Measurements from ENCODE around the gene SLC25A10.
A peak's percentile ranks its signal among the peaks of the same experiment; 100 is the strongest.

SLC25A10 gene

GRCh38 chr17:81711814-81712467, at the start of gene SLC25A10:
SLC25A10 (plus strand) TSS chr17:81712284; CDS start chr17:81712427, 143 bp downstream.
- peak; percentile 78 for DNase-seq

DNA sequence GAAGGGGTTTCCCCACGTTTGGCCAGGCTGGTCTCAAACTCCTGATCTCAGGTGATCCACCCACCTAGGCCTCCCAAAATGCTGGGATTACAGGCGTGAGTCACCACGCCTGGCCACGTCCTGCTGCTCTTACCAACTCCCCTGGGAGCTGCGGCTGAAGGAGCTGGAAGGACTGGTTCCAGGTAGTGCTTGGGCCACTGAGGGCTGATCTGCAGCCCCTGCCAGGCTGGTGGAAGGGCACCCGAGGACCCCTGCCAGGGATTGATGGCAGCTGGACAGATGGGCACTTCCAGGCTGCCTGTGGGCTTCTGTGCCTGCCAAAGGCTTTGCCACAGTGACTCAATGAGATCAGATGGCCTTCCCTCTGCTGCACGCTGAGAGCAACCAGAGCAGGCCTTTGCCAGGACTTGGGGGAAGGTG, 48.0 kb upstream of the SLC25A10 start:
- DNase-seq, result no peak

DNA sequence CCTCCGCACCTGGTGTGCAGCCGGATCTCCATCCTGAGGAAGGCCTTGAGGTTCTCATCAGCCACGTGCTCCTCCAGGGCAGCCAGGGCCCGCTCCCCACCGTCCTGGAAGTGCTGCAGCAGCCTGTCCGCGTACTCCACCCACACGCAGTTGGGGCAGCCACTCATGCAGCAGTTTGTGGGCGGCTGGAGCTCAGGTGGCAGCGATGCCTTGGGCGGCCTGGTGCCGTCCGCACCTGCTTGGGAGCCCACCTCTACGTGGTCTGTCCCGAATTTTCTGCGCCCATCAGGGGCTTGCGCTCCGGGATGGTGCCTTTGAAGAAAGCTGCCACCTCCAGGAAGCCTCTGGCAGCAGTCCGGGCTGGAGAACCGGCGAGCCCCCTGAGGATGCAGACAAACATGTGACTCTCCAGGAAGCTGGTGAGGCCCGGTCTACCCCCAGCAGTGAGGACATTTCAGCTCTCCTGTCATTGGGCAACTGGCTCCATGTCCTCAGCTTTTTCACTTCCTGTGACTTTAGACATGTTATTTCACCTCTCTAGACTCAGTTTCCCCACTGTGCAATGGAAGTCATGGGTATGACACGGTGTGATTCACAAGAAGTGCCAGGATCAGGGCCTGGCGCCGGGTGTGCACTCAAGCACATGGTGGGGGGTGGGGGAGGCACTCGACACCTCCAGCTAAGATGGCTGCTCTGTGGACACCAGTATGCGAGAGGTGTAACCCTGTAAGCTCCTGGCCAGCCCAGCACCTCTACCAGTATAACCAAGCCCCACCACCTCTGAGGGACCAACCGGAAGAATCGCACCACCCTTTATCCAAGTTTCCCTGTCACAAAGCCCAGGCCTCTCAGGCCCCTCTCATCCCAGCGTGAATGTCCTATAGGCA, 46.6 kb upstream of the SLC25A10 start:
- DNase-seq, result no peak

- no peak for DNase-seq
These were observed 46.1 kb upstream of the SLC25A10 start for GRCh38 chr17:81666092-81666341.

DNA sequence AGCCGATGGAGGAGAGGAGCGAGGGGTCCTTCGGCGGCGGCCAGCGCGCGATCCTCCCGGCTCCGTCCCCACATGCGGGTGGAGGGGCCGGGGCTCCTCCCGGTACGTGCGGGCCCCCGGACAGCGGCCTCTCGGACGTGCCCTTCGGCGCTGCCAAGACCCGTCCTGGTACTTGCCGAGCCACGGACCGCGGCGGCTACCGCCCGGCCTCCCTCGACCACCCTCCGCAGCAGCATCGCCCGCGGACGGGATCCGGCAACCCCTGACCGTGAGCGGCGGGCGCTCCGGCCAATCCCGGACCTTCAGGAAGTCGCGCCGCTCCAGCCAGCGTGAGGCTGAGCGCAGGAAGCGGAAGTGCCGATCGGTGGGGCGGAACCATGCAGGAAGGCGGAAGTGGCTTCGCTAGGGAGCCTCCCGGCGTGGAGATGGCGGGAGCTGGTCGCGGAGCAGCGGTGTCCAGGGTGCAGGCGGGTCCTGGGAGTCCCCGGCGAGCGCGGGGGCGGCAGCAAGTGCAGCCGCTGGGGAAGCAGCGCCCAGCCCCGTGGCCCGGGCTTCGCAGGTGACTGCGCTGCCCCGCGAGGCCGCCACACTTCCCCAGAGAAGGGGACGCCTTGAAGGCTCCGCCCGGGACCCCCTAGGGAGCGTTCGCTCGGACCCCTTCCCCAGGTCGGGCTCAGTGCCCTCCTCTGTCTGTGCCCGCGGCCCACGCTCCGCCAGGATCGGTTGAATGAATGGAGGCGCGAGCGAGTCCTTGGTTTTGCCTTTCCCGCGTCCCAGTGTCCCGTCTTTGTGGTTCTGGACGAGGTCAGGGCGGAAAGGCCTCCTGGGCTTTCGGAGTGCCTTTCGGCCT, 45.5 kb upstream of the SLC25A10 start, which contains the start of the genes CCDC137 and OXLD1:
CCDC137 (plus strand) TSS at position 396 of the 850 bp plus-strand sequence; CDS start at position 426, 30 bp downstream.
OXLD1 (minus strand) TSS at position 264 of the 850 bp plus-strand sequence; CDS start at position 236, 28 bp downstream.
- peak; percentile 94 for DNase-seq

- DNase-seq, result no peak
These were observed 44.3 kb upstream of the SLC25A10 start for GRCh38 chr17:81667754-81668153.

GRCh38 chr17:81672504-81672903, 39.6 kb upstream of the SLC25A10 start:
- DNase-seq, result no peak

- no peak for DNase-seq
These were observed 39.1 kb upstream of the SLC25A10 start for GRCh38 chr17:81672954-81673353.

DNA sequence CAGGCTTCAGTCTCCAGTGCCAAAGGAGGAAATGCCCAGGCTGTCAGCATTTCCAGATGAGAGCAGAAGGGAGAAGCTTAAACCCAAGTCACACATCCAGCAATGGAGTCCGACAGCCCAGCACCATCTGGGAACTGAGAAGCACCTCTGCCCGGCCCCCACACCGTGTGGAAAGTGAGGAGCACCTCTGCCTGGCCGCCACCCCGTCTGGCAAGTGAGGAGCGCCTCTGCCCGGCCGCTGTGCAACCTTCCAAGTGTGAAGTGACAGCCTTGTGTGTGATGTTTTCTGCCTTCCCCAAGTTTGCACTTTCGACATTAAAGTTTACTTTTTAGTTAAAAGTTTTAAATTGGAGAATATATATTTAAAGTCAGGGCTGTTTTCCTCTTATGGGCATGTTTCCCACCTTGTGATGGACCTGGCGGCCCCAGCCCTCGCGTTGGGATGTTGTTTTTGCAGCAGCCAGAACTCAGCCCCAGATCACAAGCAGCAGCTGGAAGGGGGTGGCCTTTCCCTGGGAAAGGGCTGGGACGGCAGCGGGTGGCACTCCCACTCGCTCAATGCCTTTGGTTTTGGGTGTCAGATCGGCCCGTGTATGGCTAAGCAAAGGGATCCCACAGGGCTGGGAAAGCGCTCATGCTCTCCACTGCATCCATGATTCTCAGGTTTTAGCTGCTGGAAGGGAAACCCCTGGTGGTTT, 38.4 kb upstream of the SLC25A10 start:
- DNase-seq, result no peak

DNA sequence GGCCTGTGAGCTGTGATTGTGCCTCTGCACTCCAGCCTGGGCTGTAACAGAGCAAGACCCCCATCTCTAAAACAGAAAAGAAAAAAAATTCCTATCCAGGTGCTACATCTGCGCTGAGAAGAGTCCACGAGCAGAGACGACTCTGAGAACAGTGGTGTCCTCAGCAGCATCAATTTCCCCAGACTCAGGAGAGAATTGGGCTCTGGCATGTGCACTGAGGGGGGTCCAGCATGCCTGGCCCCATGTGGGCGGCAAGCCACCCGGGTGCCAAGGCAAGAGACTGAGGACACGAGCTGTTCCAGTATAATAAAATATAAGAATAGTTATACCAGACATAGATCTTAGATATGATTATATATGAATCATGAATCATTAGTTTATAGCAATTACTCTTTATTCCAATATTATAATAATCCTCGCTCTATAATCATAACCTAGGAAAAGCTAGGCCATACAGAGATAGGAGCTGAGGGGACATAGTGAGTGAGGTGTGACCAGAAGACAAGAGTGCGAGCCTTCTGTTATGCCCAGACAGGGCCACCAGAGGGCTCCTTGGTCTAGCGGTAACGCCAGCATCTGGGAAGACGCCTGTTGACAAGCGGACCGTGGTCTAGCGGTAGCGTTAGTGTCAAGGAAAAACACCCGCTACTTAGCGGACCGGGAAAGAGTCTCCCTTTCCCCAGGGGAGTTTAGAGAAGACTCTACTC, 36.4 kb upstream of the SLC25A10 start:
- peak; percentile 50 for DNase-seq

DNA sequence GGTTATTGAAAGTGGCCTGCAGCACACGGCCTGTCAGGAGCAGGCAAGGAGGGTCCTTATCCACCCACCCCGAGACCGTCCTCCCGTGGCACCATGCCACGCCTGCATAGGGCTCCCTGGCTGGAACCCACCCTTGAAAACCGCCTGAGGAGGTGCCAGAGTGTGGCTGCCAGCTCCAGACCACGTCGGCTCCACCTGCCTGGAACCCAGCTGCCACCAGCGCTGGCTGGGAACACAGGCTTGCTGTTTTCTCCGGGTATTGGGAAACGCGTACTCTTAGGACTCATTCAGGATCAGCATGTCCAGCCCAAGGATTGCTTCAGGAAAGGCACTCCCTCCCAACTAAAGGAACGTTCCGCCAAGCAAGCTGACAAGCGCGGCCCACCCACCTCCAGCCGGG, 35.2 kb upstream of the SLC25A10 start:
- no peak for DNase-seq

DNA sequence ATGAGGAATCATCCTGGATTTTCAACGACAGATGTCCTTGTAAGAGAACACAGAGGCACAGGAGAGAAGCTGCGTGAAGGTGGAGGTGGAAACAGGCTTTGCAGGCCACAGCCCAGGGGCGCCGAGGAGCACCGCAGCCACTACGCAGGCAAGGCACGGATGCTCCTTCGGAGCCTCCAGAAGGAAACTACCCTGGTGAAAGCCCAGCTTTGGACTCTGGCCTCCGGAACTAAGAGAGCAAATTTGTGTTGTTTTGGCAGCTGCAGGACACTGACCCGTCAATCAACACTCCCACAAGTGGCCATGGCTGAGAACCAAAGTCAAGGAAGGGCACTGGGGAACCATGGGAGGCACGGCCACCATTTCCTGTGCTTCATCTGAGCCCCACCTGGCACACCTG, 31.9 kb upstream of the SLC25A10 start:
- no peak for DNase-seq

GRCh38 chr17:81681672-81682071, 30.4 kb upstream of the SLC25A10 start:
- no peak for DNase-seq

- peak; percentile 41 for DNase-seq
These were observed 29.4 kb upstream of the SLC25A10 start for GRCh38 chr17:81682565-81683207.

DNA sequence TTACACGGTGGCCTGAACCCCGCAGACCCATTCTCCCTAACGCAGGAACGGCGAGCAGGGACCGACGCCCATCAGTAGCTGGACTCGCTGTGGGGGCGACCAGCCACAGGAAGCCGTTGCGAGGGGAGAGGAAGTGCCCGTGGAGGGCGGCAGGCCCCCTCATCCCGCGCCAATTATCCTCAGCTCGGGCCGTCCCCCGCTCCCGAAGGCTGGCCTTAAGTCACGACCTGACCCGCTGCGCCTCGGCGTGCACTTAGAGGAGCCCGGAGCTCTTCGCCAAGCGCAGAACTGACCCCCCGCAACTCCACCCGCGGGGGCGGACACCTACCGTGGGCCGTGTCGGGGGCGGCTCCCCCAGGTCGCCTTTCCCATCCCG, 28.9 kb upstream of the SLC25A10 start:
- DNase-seq, result no peak

- DNase-seq, result peak; percentile 98
These were observed 28.3 kb upstream of the SLC25A10 start, which contains the start of the genes ARL16 and HGS for GRCh38 chr17:81683584-81684441. ARL16 (minus strand) TSS chr17:81683797; CDS start chr17:81683753, 44 bp downstream. HGS (plus strand) TSS chr17:81684011; CDS start chr17:81684067, 56 bp downstream.

- DNase-seq, result peak; percentile 30
These were observed 27.6 kb upstream of the SLC25A10 start for GRCh38 chr17:81684442-81684911.

DNA sequence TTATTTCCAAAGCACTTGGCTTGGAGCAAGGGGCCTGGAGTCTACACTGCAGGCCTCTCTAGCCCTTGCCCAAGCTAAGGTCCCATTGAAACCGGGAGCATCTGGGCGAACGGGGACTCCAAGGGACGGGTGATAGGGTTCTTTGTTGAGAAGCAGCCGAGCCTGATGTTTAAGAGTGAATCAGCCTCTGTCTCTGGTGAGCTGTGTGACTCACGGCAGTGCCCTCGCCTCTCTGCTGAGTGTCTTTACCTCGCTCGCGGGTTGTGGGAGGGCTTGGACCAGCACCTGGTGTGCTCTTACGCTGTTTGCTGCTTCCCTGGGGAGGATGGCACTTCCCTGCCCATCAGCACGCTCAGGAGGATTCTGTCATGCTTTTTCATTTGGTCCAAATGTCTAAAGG, 27.0 kb upstream of the SLC25A10 start:
- DNase-seq, result peak; percentile 46

DNA sequence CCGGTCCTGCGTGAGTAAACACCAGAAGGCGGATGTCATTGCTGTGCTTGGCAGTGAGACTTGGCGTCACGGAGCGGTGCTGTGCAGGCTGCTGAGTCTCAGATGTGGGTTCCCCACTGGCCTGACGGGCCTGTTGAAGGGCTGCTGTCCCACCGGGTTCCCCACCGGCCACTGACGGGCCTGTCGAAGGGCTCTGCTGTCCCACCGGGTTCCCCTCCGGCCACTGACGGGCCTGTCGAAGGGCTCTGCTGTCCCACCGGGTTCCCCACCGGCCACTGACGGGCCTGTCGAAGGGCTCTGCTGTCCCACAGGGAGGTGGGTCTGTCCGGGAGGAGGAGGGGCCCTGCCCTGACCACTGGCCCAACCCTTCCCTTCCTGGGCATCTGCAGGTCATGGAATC, 25.5 kb upstream of the SLC25A10 start:
- no peak for DNase-seq
